Lower leg skin (tissue), 4 donors: Measurements from ENCODE around the gene CDH16. TPM values are rescaled to one million over a fixed set of nuclear protein-coding genes. Genes with fewer than 3 reads are reported as not detected.
A peak's percentile ranks its signal among the peaks of the same experiment; 100 is the strongest.
"Not testable (repeated sequence)": the region's sequence is repeated elsewhere in the genome, so short reads cannot be mapped to it uniquely, and the experiment has no call there.

Source experiments
- DNase-seq, 2 donors: peaks; one replicate each; pipeline ENCODE4 v3.0.0-alpha.2; 2019; ENCODE audit warnings: low spot score in 2 of 2
- H3K4me3 ChIP-seq: fragments of 200-600 bp; sonication (generic); 2 replicates; pipeline ENCODE4 v1.5.1; 2017; ENCODE audit warnings: mild to moderate bottlenecking, low read depth; ENCODE audit not compliant: poor library complexity, severe bottlenecking
- CTCF ChIP-seq, 3 donors: fragments of 450-650 bp; IDR thresholded peaks; one replicate each; pipeline ENCODE4 v1.5.1; 2016; ENCODE audit warnings: antibody characterized with exemption in 3 of 3, mild to moderate bottlenecking in 3 of 3, moderate library complexity in 2 of 3
- POLR2A ChIP-seq, 2 donors: fragments of 450-650 bp; IDR thresholded peaks; one replicate each; pipeline ENCODE4 v1.6.1; 2016 to 2017; ENCODE audit warnings: antibody characterized with exemption in 2 of 2, mild to moderate bottlenecking in 1 of 2, moderate library complexity in 1 of 2
- WGBS, 2 donors: methylation state at CpG; one replicate each; pipeline ENCODE4 v1.1.5; 2018; 5-methylcytosine and 5-hydroxymethylcytosine counted together
- intact Hi-C: fragments of 100-400 bp; cut with DNase I; formaldehyde crosslinking; loops from one replicate; pipeline ENCODE4 v1.15.0; 2023; ENCODE audit warnings: low total_unique reads
- total RNA-seq, 4 donors: library from RNA; depleted of rRNA; stranded (reverse); fragments of >200 nt; gene quantifications; one replicate each; pipeline ENCODE4 v1.1.0, GENCODE V29; 2016

CDH16 gene
- total RNA-seq, 4 donors from 2014 or later, result 0.10 to 0.58 TPM; not detected in 2

- intact Hi-C loops, result no loop called here
- DNase-seq, result no peak
- no peak overlapping the region for H3K4me3 ChIP-seq
- 88 to 93% methylated on average over 4 of the region's 4 CpGs for WGBS, 2 donors
- TF ChIP-seq CTCF (IDR thresholded peaks at IDR 0.05) (no peak), POLR2A (IDR thresholded peaks at IDR 0.05) (no peak)
Observed at GRCh38 chr16:66936889-66937554, 18.3 kb upstream of the CDH16 start.

- H3K4me3 ChIP-seq, result no peak overlapping the region
- WGBS, 2 donors, result 74 to 78% methylated on average over 6 of the region's 6 CpGs
- TF ChIP-seq POLR2A (IDR thresholded peaks at IDR 0.05), result no peak
- TF ChIP-seq CTCF (IDR thresholded peaks at IDR 0.05), result no peak
- intact Hi-C loops, result no loop called here
- no peak for DNase-seq
Observed at GRCh38 chr16:66936462-66936861, 17.8 kb upstream of the CDH16 start.

- peak in 1 of 2 donors; percentile 52 for DNase-seq
- TF ChIP-seq CTCF (IDR thresholded peaks at IDR 0.05) (no peak), POLR2A (IDR thresholded peaks at IDR 0.05) (no peak)
- 23 to 31% methylated on average over 36 to 44 of the region's 44 CpGs for WGBS, 2 donors
- peak within 1 kb of the TSS; percentile 85 for H3K4me3 ChIP-seq
- intact Hi-C loops, result no loop called here
Observed at GRCh38 chr16:66935314-66936011, 16.8 kb upstream of the CDH16 start, which contains the start of gene CES2. TSS of gene CES2 (plus strand) at chr16:66935516. CDS start at chr16:66935636, 120 bp downstream.

GRCh38 chr16:66934839-66935313, 16.2 kb upstream of the CDH16 start:
- WGBS, 2 donors, result 2% methylated on average over 24 of the region's 24 CpGs
- intact Hi-C loops, DNase-seq: not testable (repeated sequence)
- H3K4me3 ChIP-seq, result peak overlapping the region; percentile 85

- 0 to 1% methylated on average over 19 to 59 of the region's 76 CpGs for WGBS, 2 donors
- DNase-seq, result peak; percentile 85 to 98
- TF ChIP-seq CTCF (IDR thresholded peaks at IDR 0.05) (no peak), POLR2A (IDR thresholded peaks at IDR 0.05) (peak in 1 of 2 donors; percentile 42)
- peak within 1 kb of the TSS; percentile 85 for H3K4me3 ChIP-seq
- intact Hi-C loops, result no loop called here
Observed at GRCh38 chr16:66934138-66934838, 15.6 kb upstream of the CDH16 start, which contains the start of gene CIAO2B. TSS of gene CIAO2B (minus strand) at chr16:66934402. CDS start at chr16:66934364, 38 bp downstream.

GRCh38 chr16:66933776-66934137, 15.1 kb upstream of the CDH16 start:
- H3K4me3 ChIP-seq, result peak overlapping the region; percentile 85
- DNase-seq, result no peak
- intact Hi-C loops, result no loop called here
- no peak for TF ChIP-seq CTCF (IDR thresholded peaks at IDR 0.05)
- TF ChIP-seq POLR2A (IDR thresholded peaks at IDR 0.05), result no peak
- WGBS, 2 donors, result 1 to 2% methylated on average over 12 of the region's 12 CpGs
